ENCODE data around the gene TP53AIP1. TPM values are rescaled to one million over a fixed set of nuclear protein-coding genes. Genes with fewer than 3 reads are reported as not detected.
A peak's percentile ranks its signal among the peaks of the same experiment; 100 is the strongest.

TP53AIP1 gene
- total RNA-seq, 1 donor from 2014 or later = not detected

DNA sequence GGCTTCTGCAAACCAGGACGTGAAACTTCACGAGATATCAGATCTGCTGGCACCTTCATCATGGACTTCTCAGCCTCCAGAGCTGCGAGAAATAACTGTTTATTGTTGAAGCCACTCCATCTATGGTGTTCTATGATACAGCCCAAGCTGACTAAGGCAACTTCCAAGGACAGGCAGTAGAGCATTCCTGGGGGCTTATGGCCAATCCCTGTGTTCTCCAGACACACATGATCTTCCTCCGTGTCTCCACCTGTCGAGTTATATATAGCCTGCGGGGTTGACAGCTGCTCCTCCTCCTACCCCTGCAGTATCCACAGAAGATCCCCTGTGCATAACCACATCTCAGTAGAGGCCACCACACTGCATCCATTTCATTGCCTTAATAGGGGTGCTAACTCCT is 11.0 kb downstream of the TP53AIP1 start:
- Mint-ChIP-seq H3K9me3 (peaks cover 3% of the 10 kb centered on the region), H3K36me3 (ENCODE audit: low read depth) (no peaks in the 10 kb centered on the region), H3K4me3 (no peak overlapping the region), H3K27me3 (peaks cover 6% of the 10 kb centered on the region), H3K27ac (no peak overlapping the region), H3K4me1 (peaks cover 17% of the 10 kb centered on the region)
- ChIA-PET CTCF (no interaction called here), POLR2A (no interaction called here)
- TF ChIP-seq, protein P1, sequence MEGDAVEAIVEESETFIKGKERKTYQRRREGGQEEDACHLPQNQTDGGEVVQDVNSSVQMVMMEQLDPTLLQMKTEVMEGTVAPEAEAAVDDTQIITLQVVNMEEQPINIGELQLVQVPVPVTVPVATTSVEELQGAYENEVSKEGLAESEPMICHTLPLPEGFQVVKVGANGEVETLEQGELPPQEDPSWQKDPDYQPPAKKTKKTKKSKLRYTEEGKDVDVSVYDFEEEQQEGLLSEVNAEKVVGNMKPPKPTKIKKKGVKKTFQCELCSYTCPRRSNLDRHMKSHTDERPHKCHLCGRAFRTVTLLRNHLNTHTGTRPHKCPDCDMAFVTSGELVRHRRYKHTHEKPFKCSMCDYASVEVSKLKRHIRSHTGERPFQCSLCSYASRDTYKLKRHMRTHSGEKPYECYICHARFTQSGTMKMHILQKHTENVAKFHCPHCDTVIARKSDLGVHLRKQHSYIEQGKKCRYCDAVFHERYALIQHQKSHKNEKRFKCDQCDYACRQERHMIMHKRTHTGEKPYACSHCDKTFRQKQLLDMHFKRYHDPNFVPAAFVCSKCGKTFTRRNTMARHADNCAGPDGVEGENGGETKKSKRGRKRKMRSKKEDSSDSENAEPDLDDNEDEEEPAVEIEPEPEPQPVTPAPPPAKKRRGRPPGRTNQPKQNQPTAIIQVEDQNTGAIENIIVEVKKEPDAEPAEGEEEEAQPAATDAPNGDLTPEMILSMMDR (IDR thresholded peaks at IDR 0.05) = no peak
- ATAC-seq (ENCODE audit: low read depth) (no peak), DNase-seq (no peak)
- intact Hi-C loops (cut with micrococcal nuclease) = no loop called here

DNA sequence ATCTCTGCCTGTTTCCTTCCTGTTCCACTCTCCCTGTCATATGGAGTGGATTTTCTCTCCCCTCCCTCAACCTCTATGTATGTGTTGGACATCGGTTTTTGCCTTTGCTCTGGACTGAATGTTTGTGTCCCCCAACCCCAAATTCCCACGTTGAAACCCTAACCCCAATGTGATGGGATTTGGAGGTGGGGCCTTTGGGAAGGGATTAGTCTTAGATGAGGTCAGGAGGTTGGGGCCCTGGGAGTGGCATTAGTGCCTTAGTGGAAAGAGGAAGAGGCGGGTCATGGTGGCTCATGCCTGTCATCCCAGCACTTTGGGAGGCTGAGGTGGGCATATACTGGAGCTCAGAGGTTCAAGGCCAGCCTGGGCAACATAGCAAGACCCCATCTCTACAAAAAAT is 11.6 kb downstream of the TP53AIP1 start:
- CTCF ChIA-PET = no interaction called here
- peak overlapping the region; percentile 13 for H3K27ac Mint-ChIP-seq
- H3K36me3 Mint-ChIP-seq (ENCODE audit: low read depth) = no peaks in the 10 kb centered on the region
- ATAC-seq (ENCODE audit: low read depth) (no peak), DNase-seq (no peak)
- POLR2A ChIA-PET = no interaction called here
- peaks cover 17% of the 10 kb centered on the region for H3K4me1 Mint-ChIP-seq
- TF ChIP-seq, protein P1 (IDR thresholded peaks at IDR 0.05) = no peak
- peaks cover 7% of the 10 kb centered on the region for H3K27me3 Mint-ChIP-seq
- no peak overlapping the region for H3K4me3 Mint-ChIP-seq
- intact Hi-C loops (cut with micrococcal nuclease) = no loop called here
- peaks cover 3% of the 10 kb centered on the region for H3K9me3 Mint-ChIP-seq

DNA sequence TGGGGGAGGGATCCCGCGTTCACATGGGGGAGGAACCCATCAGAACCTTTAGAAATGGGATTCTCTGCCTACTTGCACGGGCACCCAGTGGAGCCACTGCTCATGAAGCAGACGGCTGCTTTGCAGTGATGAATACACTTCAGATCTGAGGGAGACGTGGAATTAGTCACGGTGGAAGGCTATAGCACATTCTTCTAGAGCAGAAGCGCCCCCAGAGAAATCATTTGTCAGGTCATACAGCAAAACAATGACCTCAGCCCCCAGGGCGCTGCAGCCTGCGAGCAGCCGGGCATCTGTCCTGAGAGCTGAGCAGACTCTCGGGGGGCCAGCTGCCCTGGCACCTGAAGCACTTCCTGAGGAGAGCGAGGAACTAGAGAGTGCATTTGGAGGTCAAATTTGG is 12.7 kb downstream of the TP53AIP1 start:
- CTCF ChIA-PET = interaction anchor here (2.3 kb wide), 1 partner anchor 27 kb away, joined by 9 read pairs; no protein-coding TSS in a partner anchor

DNA sequence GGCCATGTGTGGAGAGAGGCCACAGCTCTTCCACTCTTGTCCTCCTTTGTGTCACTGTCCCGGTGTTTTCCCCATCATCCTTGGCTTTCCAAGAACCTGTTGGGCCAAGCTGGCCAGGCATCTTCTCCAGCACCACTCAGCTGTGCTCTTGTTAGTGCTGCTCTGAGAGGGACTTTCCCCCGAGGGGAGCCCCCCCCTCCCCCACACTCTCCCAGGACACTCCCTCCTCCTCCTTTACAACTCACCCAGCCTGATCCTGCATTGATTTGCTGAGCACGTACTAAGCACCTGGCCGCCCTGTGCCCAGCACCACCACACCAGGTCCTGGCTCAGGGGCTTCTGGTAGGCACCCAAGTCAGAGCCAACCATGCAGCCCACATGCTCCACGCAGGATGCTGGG is 13.2 kb downstream of the TP53AIP1 start:
- DNase-seq = no peak
- no peak for ATAC-seq (ENCODE audit: low read depth)
- H3K4me3 Mint-ChIP-seq = no peak overlapping the region
- no peak overlapping the region for H3K27ac Mint-ChIP-seq
- ChIA-PET POLR2A (no interaction called here), CTCF (interaction anchor here (2.3 kb wide), 1 partner anchor 27 kb away, joined by 9 read pairs; no protein-coding TSS in a partner anchor)
- no peaks in the 10 kb centered on the region for H3K36me3 Mint-ChIP-seq (ENCODE audit: low read depth)
- peaks cover 3% of the 10 kb centered on the region for H3K9me3 Mint-ChIP-seq
- intact Hi-C loops (cut with micrococcal nuclease) = loop anchor here (2.0 to 5.0 kb wide), 2 partner anchors 25 to 37 kb away; partner anchors contain the start of gene KCNJ5
- TF ChIP-seq, protein P1 (IDR thresholded peaks at IDR 0.05) = no peak
- peaks cover 7% of the 10 kb centered on the region for H3K27me3 Mint-ChIP-seq
- peaks cover 17% of the 10 kb centered on the region for H3K4me1 Mint-ChIP-seq

More for the DNA sequence above, 12.7 kb downstream of the TP53AIP1 start:
- DNase-seq (no peak), ATAC-seq (ENCODE audit: low read depth) (no peak)
- peaks cover 3% of the 10 kb centered on the region for H3K9me3 Mint-ChIP-seq
- no peaks in the 10 kb centered on the region for H3K36me3 Mint-ChIP-seq (ENCODE audit: low read depth)
- H3K4me1 Mint-ChIP-seq = peaks cover 17% of the 10 kb centered on the region
- H3K4me3 Mint-ChIP-seq = no peak overlapping the region
- no peak overlapping the region for H3K27ac Mint-ChIP-seq
- POLR2A ChIA-PET = no interaction called here
- TF ChIP-seq, protein P1 (IDR thresholded peaks at IDR 0.05) = no peak
- peaks cover 7% of the 10 kb centered on the region for H3K27me3 Mint-ChIP-seq
- intact Hi-C loops (cut with micrococcal nuclease) = loop anchor here (2.0 to 5.0 kb wide), 2 partner anchors 25 to 38 kb away; partner anchors contain the start of gene KCNJ5

DNA sequence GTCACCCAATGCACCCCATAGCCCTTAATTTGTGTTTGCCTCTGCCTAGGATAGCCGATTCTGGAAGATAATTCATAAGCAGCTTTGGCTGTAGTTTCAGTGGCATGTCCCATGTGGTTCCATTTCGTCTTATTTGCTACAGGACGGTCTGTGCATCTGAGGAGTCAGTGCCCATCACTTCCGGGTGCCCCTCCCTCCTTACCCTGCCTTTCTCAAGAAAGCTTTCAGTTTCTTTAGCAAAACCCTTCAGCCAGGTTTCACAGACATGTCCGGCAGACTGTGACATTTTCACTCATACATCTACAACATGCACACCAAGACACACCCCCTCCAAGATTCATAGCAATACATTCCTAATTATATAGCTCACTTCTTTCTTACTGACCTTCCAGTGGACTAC is 14.3 kb downstream of the TP53AIP1 start:
- CTCF ChIA-PET = interaction anchor here (0.7 to 2.3 kb wide), 5 partner anchors 24 to 771 kb away, joined by 3 to 9 read pairs (median 4); no protein-coding TSS in a partner anchor
- no peaks in the 10 kb centered on the region for H3K36me3 Mint-ChIP-seq (ENCODE audit: low read depth)
- peaks cover 17% of the 10 kb centered on the region for H3K4me1 Mint-ChIP-seq
- intact Hi-C loops (cut with micrococcal nuclease) = loop anchor here (2.0 to 5.0 kb wide), 2 partner anchors 24 to 36 kb away; partner anchors contain the start of gene KCNJ5
- H3K27me3 Mint-ChIP-seq = peaks cover 10% of the 10 kb centered on the region
- POLR2A ChIA-PET = interaction anchor here (1.1 kb wide), 1 partner anchor 22 kb away, joined by 3 read pairs; no protein-coding TSS in a partner anchor
- no peak overlapping the region for H3K27ac Mint-ChIP-seq
- ATAC-seq (ENCODE audit: low read depth) (peak; percentile 85), DNase-seq (no peak)
- no peaks in the 10 kb centered on the region for H3K9me3 Mint-ChIP-seq
- H3K4me3 Mint-ChIP-seq = peak overlapping the region; percentile 6
- TF ChIP-seq, protein P1 (IDR thresholded peaks at IDR 0.05) = no peak
